Neural crest cell (in vitro differentiated cells): ENCODE data around the gene LIN37. TPM values are rescaled to one million over a fixed set of nuclear protein-coding genes. Genes with fewer than 3 reads are reported as not detected.

ENCODE experiments used
- DNase-seq: peaks from one replicate; pipeline ENCODE4 v3.0.0; 2021; ENCODE audit warnings: low read depth, mixed read lengths, low spot score
- H3K27ac Mint-ChIP-seq: one replicate; pipeline ENCODE4 v1.8.0; 2021; ENCODE audit warnings: mild to moderate bottlenecking, mixed read lengths; ENCODE audit not compliant: unreplicated experiment
- H3K27me3 Mint-ChIP-seq: 2 replicates; pipeline ENCODE4 v1.8.0; 2021; ENCODE audit warnings: low read depth, mild to moderate bottlenecking, mixed read lengths
- H3K36me3 Mint-ChIP-seq: 2 replicates; pipeline ENCODE4 v1.8.0; 2021; ENCODE audit warnings: low read depth, mild to moderate bottlenecking, mixed read lengths
- H3K4me1 Mint-ChIP-seq: 2 replicates; pipeline ENCODE4 v1.8.0; 2021; ENCODE audit warnings: mixed read lengths
- H3K4me3 Mint-ChIP-seq: one replicate; pipeline ENCODE4 v1.8.0; 2021; ENCODE audit warnings: mild to moderate bottlenecking, mixed read lengths
- H3K9me3 Mint-ChIP-seq: 2 replicates; pipeline ENCODE4 v1.8.0; 2021; ENCODE audit warnings: mixed read lengths
- CTCF ChIP-seq: fragments of 200-600 bp; sonication (generic); conservative IDR thresholded peaks from 2 replicates; pipeline ENCODE4 v1.5.0; 2021; ENCODE audit warnings: antibody characterized with exemption, mild to moderate bottlenecking
- total RNA-seq: library from RNA; stranded (reverse); gene quantifications from 2 replicates; pipeline ENCODE4 v1.2.1, GENCODE V29; 2021

The LIN37 gene
- total RNA-seq, 1 donor from 2014 or later: 12.5 TPM

- Mint-ChIP-seq H3K4me3 (no peak overlapping the region), H3K36me3 (peaks cover 16% of the 10 kb centered on the region), H3K27me3 (no peaks in the 10 kb centered on the region), H3K4me1 (no peaks in the 10 kb centered on the region), H3K27ac (no peak overlapping the region), H3K9me3 (no peaks in the 10 kb centered on the region)
- no peak for DNase-seq
- TF ChIP-seq CTCF: no peak
Measured at GRCh38 chr19:35731779-35732405, 16.5 kb upstream of the LIN37 start.

GRCh38 chr19:35732540-35733179, 15.7 kb upstream of the LIN37 start:
- TF ChIP-seq CTCF: no peak
- DNase-seq: no peak
- no peaks in the 10 kb centered on the region for H3K9me3 Mint-ChIP-seq
- H3K4me3 Mint-ChIP-seq: no peak overlapping the region
- peaks cover 13% of the 10 kb centered on the region for H3K36me3 Mint-ChIP-seq
- no peaks in the 10 kb centered on the region for H3K27me3 Mint-ChIP-seq
- H3K27ac Mint-ChIP-seq: no peak overlapping the region
- no peaks in the 10 kb centered on the region for H3K4me1 Mint-ChIP-seq

GRCh38 chr19:35733180-35734125, 14.9 kb upstream of the LIN37 start:
- H3K27ac Mint-ChIP-seq: no peak overlapping the region
- no peaks in the 10 kb centered on the region for H3K4me1 Mint-ChIP-seq
- H3K27me3 Mint-ChIP-seq: no peaks in the 10 kb centered on the region

GRCh38 chr19:35734273-35734672, 14.1 kb upstream of the LIN37 start:
- DNase-seq: no peak
- Mint-ChIP-seq H3K36me3 (peaks cover 13% of the 10 kb centered on the region), H3K4me1 (no peaks in the 10 kb centered on the region), H3K27me3 (no peaks in the 10 kb centered on the region), H3K27ac (no peak overlapping the region), H3K4me3 (peak overlapping the region; percentile 3), H3K9me3 (no peaks in the 10 kb centered on the region)
- no peak for TF ChIP-seq CTCF

More at GRCh38 chr19:35733180-35734125, 14.9 kb upstream of the LIN37 start:
- H3K4me3 Mint-ChIP-seq: no peak overlapping the region
- DNase-seq: no peak
- no peak for TF ChIP-seq CTCF
- no peaks in the 10 kb centered on the region for H3K9me3 Mint-ChIP-seq
- peaks cover 13% of the 10 kb centered on the region for H3K36me3 Mint-ChIP-seq

- Mint-ChIP-seq H3K27ac (no peak overlapping the region), H3K36me3 (peaks cover 13% of the 10 kb centered on the region), H3K4me1 (no peaks in the 10 kb centered on the region), H3K9me3 (no peaks in the 10 kb centered on the region), H3K4me3 (peak overlapping the region; percentile 44), H3K27me3 (no peaks in the 10 kb centered on the region)
- no peak for DNase-seq
- no peak for TF ChIP-seq CTCF
Measured at GRCh38 chr19:35734889-35735288, 13.5 kb upstream of the LIN37 start.
